Measurements from ENCODE around the gene S100A14.
"Not testable (repeated sequence)": the region's sequence is repeated elsewhere in the genome, so short reads cannot be mapped to it uniquely, and the experiment has no call there.

S100A14 gene

GRCh38 chr1:153614189-153614900 lies 1.8 kb downstream of the S100A14 start:
- DNase-seq = no peak

GRCh38 chr1:153613406-153613805 lies 2.7 kb downstream of the S100A14 start:
- DNase-seq = no peak

GRCh38 chr1:153612755-153613331 lies 3.3 kb downstream of the S100A14 start, which contains the start of gene S100A16:
Gene S100A16 (minus strand): TSS chr1:153613137. CDS start chr1:153608151, 4,986 bp downstream.
- DNase-seq = no peak

GRCh38 chr1:153612111-153612754 lies 3.9 kb downstream of the S100A14 start:
- no peak for DNase-seq

- DNase-seq = no peak
Observed at GRCh38 chr1:153611356-153611755, 4.8 kb downstream of the S100A14 start.

GRCh38 chr1:153610811-153611301 lies 5.3 kb downstream of the S100A14 start:
- no peak for DNase-seq

- no peak for DNase-seq
Observed at GRCh38 chr1:153610334-153610733, 5.8 kb downstream of the S100A14 start.

GRCh38 chr1:153609585-153609907 lies 6.6 kb downstream of the S100A14 start:
- no peak for DNase-seq

GRCh38 chr1:153608742-153609584 lies 7.2 kb downstream of the S100A14 start:
- no peak for DNase-seq

- no peak for DNase-seq
Observed at GRCh38 chr1:153608089-153608682, 7.9 kb downstream of the S100A14 start.

- no peak for DNase-seq
Observed at GRCh38 chr1:153607381-153607780, 8.7 kb downstream of the S100A14 start.

GRCh38 chr1:153606194-153606593 lies 9.9 kb downstream of the S100A14 start:
- DNase-seq = no peak

- no peak for DNase-seq
Observed at GRCh38 chr1:153602749-153603148, 13.4 kb downstream of the S100A14 start.

- no peak for DNase-seq
Observed at GRCh38 chr1:153599847-153600246, 16.3 kb downstream of the S100A14 start.

- no peak for DNase-seq
Observed at GRCh38 chr1:153598309-153599172, 17.6 kb downstream of the S100A14 start.

- DNase-seq = no peak
Observed at GRCh38 chr1:153597206-153597605, 18.9 kb downstream of the S100A14 start.

- no peak for DNase-seq
Observed at GRCh38 chr1:153592748-153593147, 23.4 kb downstream of the S100A14 start.

GRCh38 chr1:153588482-153588881 lies 27.6 kb downstream of the S100A14 start:
- no peak for DNase-seq

GRCh38 chr1:153588033-153588432 lies 28.1 kb downstream of the S100A14 start:
- DNase-seq = not testable (repeated sequence)

- DNase-seq = no peak
Observed at GRCh38 chr1:153587314-153587713, 28.8 kb downstream of the S100A14 start.

- no peak for DNase-seq
Observed at GRCh38 chr1:153586347-153586746, 29.8 kb downstream of the S100A14 start.

- DNase-seq = no peak
Observed at GRCh38 chr1:153585006-153585405, 31.1 kb downstream of the S100A14 start.
